H1 (cell line): ENCODE results near the gene GSTM2. TPM values are rescaled to one million over a fixed set of nuclear protein-coding genes. Genes with fewer than 3 reads are reported as not detected.
"Not testable (repeated sequence)": the region's sequence is repeated elsewhere in the genome, so short reads cannot be mapped to it uniquely, and the experiment has no call there.

ENCODE experiments used
- CTCF ChIA-PET: fragments of 300-600 bp; sonication (Branson Sonifier 250); formaldehyde crosslinking; loops from one replicate; lab custom pipeline; 2021; ENCODE audit not compliant: partially characterized antibody; lab: Charles Lee
- POLR2A ChIA-PET: fragments of 300-600 bp; sonication (Branson Sonifier 250); formaldehyde crosslinking; loops from one replicate; lab custom pipeline; 2021; ENCODE audit warnings: inconsistent platforms; ENCODE audit not compliant: partially characterized antibody; lab: Charles Lee
- DNase-seq, 2 experiments: peaks; one replicate each; pipeline versions ENCODE4 v3.0.0 to v3.0.0-alpha.2; 2010 to 2022; ENCODE audit warnings: low spot score in 2 of 2, low read depth in 1 of 2, mixed read lengths in 1 of 2
- FAIRE-seq: peaks from 2 replicates; lab custom pipeline; 2011; peaks lifted over from hg19 to GRCh38; lab: Jason Lieb, UNC
- H2AFZ ChIP-seq: 2 replicates; pipeline ENCODE4 v1.8.1; 2012; ENCODE audit warnings: low read length, inconsistent platforms
- H2AK5ac ChIP-seq: 2 replicates; pipeline ENCODE4 v1.6.1; 2013; ENCODE audit warnings: low read depth, low read length
- H2BK120ac ChIP-seq: replicated peaks from 2 replicates; pipeline ENCODE3; 2013; ENCODE audit warnings: low read depth, low read length, inconsistent platforms
- H2BK12ac ChIP-seq: 2 replicates; pipeline ENCODE4 v1.6.1; 2013; ENCODE audit warnings: low read depth, low read length
- H2BK15ac ChIP-seq: 2 replicates; pipeline ENCODE4 v1.6.1; 2013; ENCODE audit warnings: low read length
- H2BK20ac ChIP-seq: 2 replicates; pipeline ENCODE4 v1.6.1; 2013; ENCODE audit warnings: low read length
- H2BK5ac ChIP-seq: 2 replicates; pipeline ENCODE4 v1.6.1; 2013; ENCODE audit warnings: low read depth, low read length
- H3K14ac ChIP-seq: 2 replicates; pipeline ENCODE4 v1.6.1; 2013; ENCODE audit warnings: inconsistent platforms; ENCODE audit not compliant: insufficient read length
- H3K18ac ChIP-seq: 2 replicates; pipeline ENCODE4 v1.6.1; 2013; ENCODE audit warnings: low read length; ENCODE audit errors: extremely low read depth
- H3K23ac ChIP-seq: 2 replicates; pipeline ENCODE4 v1.6.1; 2013; ENCODE audit warnings: inconsistent platforms; ENCODE audit not compliant: insufficient read length
- H3K23me2 ChIP-seq: 2 replicates; pipeline ENCODE4 v1.6.1; 2013; ENCODE audit warnings: low read depth, low read length
- H3K27ac ChIP-seq: 2 replicates; pipeline ENCODE4 v1.6.1; 2011; ENCODE audit warnings: low read depth, low read length, inconsistent platforms
- H3K27me3 ChIP-seq, 4 experiments: replicated peaks in 1 of 4; 1 replicate in 1 of 4; 2 replicates in 3 of 4; pipeline versions ENCODE4 v1.6.1 to v1.8.1; 2011 to 2013; ENCODE audit warnings: low read length in 3 of 4, mild to moderate bottlenecking in 3 of 4, inconsistent platforms in 2 of 4, mixed read lengths in 2 of 4, moderate library complexity in 1 of 4; ENCODE audit not compliant: control insufficient read depth in 3 of 4, insufficient read depth in 3 of 4; ENCODE audit errors: extremely low read depth in 1 of 4
- H3K36me3 ChIP-seq, 4 experiments: 2 replicates each; pipeline versions ENCODE4 v1.6.1 to v1.8.1; 2011 to 2013; ENCODE audit warnings: mild to moderate bottlenecking in 4 of 4, low read length in 3 of 4, moderate library complexity in 2 of 4, control low read depth in 1 of 4, inconsistent platforms in 1 of 4; ENCODE audit not compliant: insufficient read depth in 4 of 4, control insufficient read depth in 2 of 4
- H3K4ac ChIP-seq: replicated peaks from 2 replicates; pipeline ENCODE3; 2013; ENCODE audit warnings: low read length, low read depth, mixed read lengths, inconsistent platforms; ENCODE audit not compliant: insufficient read length
- H3K4me1 ChIP-seq, 4 experiments: replicated peaks in 1 of 4; 1 replicate in 1 of 4; 2 replicates in 3 of 4; pipeline versions ENCODE4 v1.6.1 to v1.8.1; 2011 to 2013; ENCODE audit warnings: low read length in 3 of 4, inconsistent platforms in 2 of 4, mixed read lengths in 1 of 4; ENCODE audit not compliant: insufficient read depth in 4 of 4, control insufficient read depth in 3 of 4
- H3K4me2 ChIP-seq, 2 experiments: 2 replicates each; pipeline versions ENCODE4 v1.6.1 to v1.8.1; 2011 to 2013; ENCODE audit warnings: low read depth in 2 of 2, low read length in 2 of 2, control low read depth in 1 of 2, inconsistent platforms in 1 of 2, mild to moderate bottlenecking in 1 of 2; ENCODE audit not compliant: insufficient read depth in 1 of 2
- H3K4me3 ChIP-seq, 4 experiments: fragments of 200-600, 300-600 bp in 1 of 4; sonication (generic), shearing (Covaris generic), sonication (Bioruptor Twin) in 1 of 4; 2 replicates each; pipeline versions ENCODE4 v1.5.1 to v1.8.1; 2011 to 2016; ENCODE audit warnings: low read length in 4 of 4, low read depth in 3 of 4, control low read depth in 2 of 4, inconsistent platforms in 2 of 4, mild to moderate bottlenecking in 2 of 4, mixed read lengths in 1 of 4, moderate library complexity in 1 of 4; ENCODE audit not compliant: insufficient read depth in 2 of 4; ENCODE audit errors: extremely low read depth in 1 of 4
- H3K56ac ChIP-seq: replicated peaks from 2 replicates; pipeline ENCODE3; 2013; ENCODE audit warnings: low read depth, mild to moderate bottlenecking, mixed read lengths, low read length, inconsistent platforms; ENCODE audit not compliant: insufficient read length
- H3K79me1 ChIP-seq: 2 replicates; pipeline ENCODE4 v1.6.1; 2013; ENCODE audit warnings: low read depth, low read length, control low read depth
- H3K79me2 ChIP-seq, 2 experiments: 2 replicates each; pipeline versions ENCODE4 v1.6.1 to v1.8.1; 2012 to 2013; ENCODE audit warnings: low read length in 2 of 2, mild to moderate bottlenecking in 2 of 2, inconsistent platforms in 1 of 2; ENCODE audit not compliant: insufficient read depth in 2 of 2, control insufficient read depth in 1 of 2
- H3K9ac ChIP-seq, 4 experiments: replicated peaks in 1 of 4; 1 replicate in 1 of 4; 2 replicates in 3 of 4; pipeline versions ENCODE4 v1.6.1 to v1.8.1; 2011 to 2013; ENCODE audit warnings: low read depth in 3 of 4, low read length in 3 of 4, control low read depth in 2 of 4, mild to moderate bottlenecking in 2 of 4, moderate library complexity in 2 of 4, inconsistent platforms in 1 of 4; ENCODE audit errors: extremely low read depth in 1 of 4
- H3K9me3 ChIP-seq, 2 experiments: 2 replicates each; pipeline versions ENCODE4 v1.6.1 to v1.8.1; 2012 to 2013; ENCODE audit warnings: mild to moderate bottlenecking in 2 of 2, moderate library complexity in 2 of 2, control low read depth in 1 of 2, inconsistent platforms in 1 of 2, low read depth in 1 of 2, low read length in 1 of 2, mixed read lengths in 1 of 2; ENCODE audit not compliant: insufficient read depth in 2 of 2
- H4K20me1 ChIP-seq, 2 experiments: replicated peaks in 1 of 2; 2 replicates each; pipeline versions ENCODE3 to v1.8.1; 2011 to 2013; ENCODE audit warnings: inconsistent platforms in 2 of 2, low read length in 2 of 2, mild to moderate bottlenecking in 1 of 2; ENCODE audit not compliant: insufficient read depth in 2 of 2, control insufficient read depth in 1 of 2
- H4K5ac ChIP-seq: 2 replicates; pipeline ENCODE4 v1.6.1; 2013; ENCODE audit warnings: low read length, low read depth, mixed read lengths, inconsistent platforms; ENCODE audit not compliant: insufficient read length
- H4K8ac ChIP-seq: 2 replicates; pipeline ENCODE4 v1.8.0; 2013; ENCODE audit warnings: mild to moderate bottlenecking, moderate library complexity, low read length, inconsistent platforms; ENCODE audit not compliant: insufficient read depth; ENCODE audit errors: extremely low read depth
- H4K91ac ChIP-seq: replicated peaks from 2 replicates; pipeline ENCODE3; 2013; ENCODE audit warnings: low read length, mixed read lengths, inconsistent platforms; ENCODE audit not compliant: insufficient read length
- CREB1 ChIP-seq: IDR thresholded peaks from 2 replicates; pipeline ENCODE4 v1.6.1; 2012; ENCODE audit warnings: inconsistent platforms
- POLR2AphosphoS5 ChIP-seq: IDR thresholded peaks from 2 replicates; pipeline ENCODE4 v1.6.1; 2011; ENCODE audit warnings: low read depth, low read length
- TCF12 ChIP-seq: IDR thresholded peaks from 2 replicates; pipeline ENCODE4 v1.6.1; 2011; ENCODE audit warnings: low read depth, mild to moderate bottlenecking, low read length
- WGBS, 2 experiments: shearing (Covaris generic) in 1 of 2; methylation state at CpG; one replicate each; pipeline versions ENCODE4 v1.1.6 to v1.1.7; 2013 to 2015; ENCODE audit warnings: low lambda C conversion rate in 2 of 2, mixed read lengths in 2 of 2, inconsistent platforms in 1 of 2, low coverage in 1 of 2, missing lambda C conversion rate in 1 of 2; ENCODE audit not compliant: insufficient replicate concordance in 2 of 2, insufficient coverage in 1 of 2, insufficient read length in 1 of 2; ENCODE audit errors: extremely low coverage in 1 of 2, missing lambda C conversion rate in 1 of 2; 5-methylcytosine and 5-hydroxymethylcytosine counted together
- polyA plus RNA-seq, 7 experiments: library from polyadenylated mRNA; depleted of rRNA in 3 of 7; stranded (reverse) in 5 of 7; unstranded in 2 of 7; fragments of >200 nt in 5 of 7; fragments of 200-250 nt in 2 of 7; gene quantifications; 1 replicate in 5 of 7; 2 replicates in 1 of 7; 4 replicates in 1 of 7; pipeline versions ENCODE4 v1.2.1 to v1.2.3, GENCODE V29; 2011 to 2013; ENCODE audit warnings: missing spikeins in 2 of 7, mixed read lengths in 2 of 7
- total RNA-seq: library from RNA; stranded (reverse); fragmentation: NEBNext Ultra II Directional; extraction: Animal tissue kit (Norgen Biotek cat#: 25700); gene quantifications from 2 replicates; pipeline ENCODE4 v1.2.1, GENCODE V29; 2021

The GSTM2 gene
- total and polyA plus RNA-seq, 2 of the 8 experiments (the other 6 are each of a cell fraction or from before 2014, with no cell fraction given): 9.6 to 23.1 TPM

- CTCF ChIA-PET: interaction anchor here (0.8 kb wide), 1 partner anchor 10 kb away, joined by 3 read pairs; the partner anchor contains the start of gene GSTM1
These were observed 9.6 kb downstream of the GSTM2 start for GRCh38 chr1:109677459-109677858.

GRCh38 chr1:109678637-109679036, 10.8 kb downstream of the GSTM2 start:
- H2BK12ac ChIP-seq, H3K79me1 ChIP-seq: not testable (repeated sequence)

More at GRCh38 chr1:109677459-109677858, 9.6 kb downstream of the GSTM2 start:
- H4K5ac ChIP-seq: no peak overlapping the region
- no peak overlapping the region for H2BK20ac ChIP-seq
- H4K8ac ChIP-seq: no peak overlapping the region
- no peak overlapping the region for H2BK120ac ChIP-seq
- H2BK15ac ChIP-seq: no peak overlapping the region
- H3K23me2 ChIP-seq: no peaks in the 10 kb centered on the region
- H4K91ac ChIP-seq: no peak overlapping the region
- FAIRE-seq (no peak), DNase-seq (no peak)
- H3K9me3 ChIP-seq: no peaks in the 10 kb centered on the region
- POLR2A ChIA-PET: no interaction called here
- H3K36me3 ChIP-seq: no peaks in the 10 kb centered on the region
- no peaks in the 10 kb centered on the region for H3K27me3 ChIP-seq
- no peak overlapping the region for H3K27ac ChIP-seq
- H3K79me2 ChIP-seq: no peaks in the 10 kb centered on the region
- H3K4me1 ChIP-seq: no peaks in the 10 kb centered on the region
- no peak overlapping the region for H3K4me2 ChIP-seq
- H2AK5ac ChIP-seq: no peak overlapping the region
- H3K14ac ChIP-seq: no peak overlapping the region
- 92% methylated on average over 3 of the region's 3 CpGs; no CpG with 5 or more reads in 1 of the 2 experiments for WGBS, 2 experiments
- H3K23ac ChIP-seq: no peak overlapping the region
- no peak overlapping the region for H3K9ac ChIP-seq
- H2BK12ac ChIP-seq: no peak overlapping the region
- no peak for TF ChIP-seq TCF12
- no peak for TF ChIP-seq POLR2AphosphoS5
- TF ChIP-seq CREB1: no peak
- TF ChIP-seq, all 59 proteins: peak for 0
- Histone ChIP-seq H3K56ac (no peak overlapping the region), H4K20me1 (no peaks in the 10 kb centered on the region), H2BK5ac (no peak overlapping the region), H3K79me1 (no peaks in the 10 kb centered on the region), H3K4ac (no peak overlapping the region), H2AFZ (no peak overlapping the region), H3K4me3 (no peak overlapping the region), H3K18ac (no peak overlapping the region)

More at GRCh38 chr1:109678637-109679036, 10.8 kb downstream of the GSTM2 start:
- H2BK120ac ChIP-seq, H2BK15ac ChIP-seq, FAIRE-seq, H4K91ac ChIP-seq, H2BK5ac ChIP-seq, CTCF ChIA-PET, H3K23me2 ChIP-seq, H3K4ac ChIP-seq, H3K79me2 ChIP-seq, H3K18ac ChIP-seq, H2AFZ ChIP-seq, H3K9ac ChIP-seq, H3K9me3 ChIP-seq, H4K20me1 ChIP-seq, H3K4me2 ChIP-seq, H3K14ac ChIP-seq, H2AK5ac ChIP-seq, H4K8ac ChIP-seq, POLR2A ChIA-PET, H3K56ac ChIP-seq, H3K27me3 ChIP-seq, H3K23ac ChIP-seq, H3K36me3 ChIP-seq, H3K4me3 ChIP-seq, H3K4me1 ChIP-seq, DNase-seq, H2BK20ac ChIP-seq, H4K5ac ChIP-seq, H3K27ac ChIP-seq: not testable (repeated sequence)
- 91% methylated on average over 2 of the region's 2 CpGs; no CpG with 5 or more reads in 1 of the 2 experiments for WGBS, 2 experiments
